Activated naive CD8-positive, alpha-beta T cell treated with anti-CD3 and anti-CD28 coated beads, Interleukin-2, amount 50 U/mL, for 24 hours (primary cell): Measurements from ENCODE around the gene PLCB1.

Experiments
- ATAC-seq: fragments of 150-1000 bp; cut with Tn5 transposase; one replicate; pipeline ENCODE4 v1.10.0; 2021
- DNase-seq: peaks from one replicate; pipeline ENCODE4 v3.0.0; 2021
- H3K27ac Mint-ChIP-seq: one replicate; pipeline ENCODE4 v1.8.0; 2021; ENCODE audit warnings: mild to moderate bottlenecking, mixed read lengths
- H3K27me3 Mint-ChIP-seq: one replicate; pipeline ENCODE4 v1.8.0; 2021; ENCODE audit warnings: mixed read lengths
- H3K36me3 Mint-ChIP-seq: one replicate; pipeline ENCODE4 v1.8.0; 2021; ENCODE audit warnings: low read depth, mixed read lengths
- H3K4me1 Mint-ChIP-seq: one replicate; pipeline ENCODE4 v1.8.0; 2021; ENCODE audit warnings: mixed read lengths
- H3K4me3 Mint-ChIP-seq: one replicate; pipeline ENCODE4 v1.8.0; 2021; ENCODE audit warnings: mild to moderate bottlenecking, moderate library complexity, mixed read lengths
- H3K9me3 Mint-ChIP-seq: one replicate; pipeline ENCODE4 v1.8.0; 2021; ENCODE audit warnings: mixed read lengths

The PLCB1 gene

DNA sequence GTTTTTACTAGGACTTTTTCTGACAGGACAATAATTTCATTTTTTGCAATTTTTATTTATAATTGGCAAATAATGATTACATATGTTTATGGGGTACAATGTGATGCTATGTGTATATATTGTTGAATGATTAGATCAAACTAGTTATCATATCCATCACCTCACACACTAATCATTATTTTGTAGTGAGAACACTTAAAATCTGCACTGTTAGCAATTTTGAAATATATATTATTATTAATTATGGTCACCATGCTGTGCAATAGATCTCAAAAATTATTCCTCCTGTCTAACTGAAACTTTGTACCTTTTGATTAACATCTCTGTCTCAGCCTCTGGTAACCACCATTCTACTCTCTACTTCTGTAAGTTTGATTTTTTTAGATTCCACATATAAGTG is 378.7 kb downstream of the PLCB1 start:
- Mint-ChIP-seq H3K27me3 (no peaks in the 10 kb centered on the region), H3K36me3 (no peaks in the 10 kb centered on the region), H3K27ac (no peak overlapping the region), H3K9me3 (peaks cover 4% of the 10 kb centered on the region), H3K4me1 (no peaks in the 10 kb centered on the region), H3K4me3 (no peak overlapping the region)
- DNase-seq (no peak), ATAC-seq (no peak)

DNA sequence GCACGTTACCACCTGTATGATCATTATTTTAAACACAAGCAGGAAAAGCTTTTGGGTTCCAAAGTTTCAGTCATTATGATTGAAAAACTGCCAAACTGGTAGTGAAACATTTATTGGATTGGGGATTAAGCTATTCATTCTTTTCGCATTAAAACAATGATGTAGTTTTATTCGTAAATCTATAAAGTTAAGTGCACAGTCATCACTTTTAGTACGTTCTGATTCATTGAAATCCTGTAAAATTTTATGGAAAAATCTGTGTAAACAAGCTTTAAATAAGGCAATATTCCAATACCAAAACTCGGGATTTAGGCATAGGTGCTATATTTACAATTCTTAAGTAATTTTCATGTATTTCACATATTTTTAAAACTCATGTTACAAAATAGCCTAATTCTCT is 379.9 kb downstream of the PLCB1 start:
- H3K27me3 Mint-ChIP-seq = no peaks in the 10 kb centered on the region
- H3K4me1 Mint-ChIP-seq = no peaks in the 10 kb centered on the region
- no peak overlapping the region for H3K4me3 Mint-ChIP-seq
- H3K27ac Mint-ChIP-seq = no peak overlapping the region
- ATAC-seq = no peak
- H3K36me3 Mint-ChIP-seq = no peaks in the 10 kb centered on the region
- H3K9me3 Mint-ChIP-seq = peaks cover 4% of the 10 kb centered on the region
- no peak for DNase-seq

DNA sequence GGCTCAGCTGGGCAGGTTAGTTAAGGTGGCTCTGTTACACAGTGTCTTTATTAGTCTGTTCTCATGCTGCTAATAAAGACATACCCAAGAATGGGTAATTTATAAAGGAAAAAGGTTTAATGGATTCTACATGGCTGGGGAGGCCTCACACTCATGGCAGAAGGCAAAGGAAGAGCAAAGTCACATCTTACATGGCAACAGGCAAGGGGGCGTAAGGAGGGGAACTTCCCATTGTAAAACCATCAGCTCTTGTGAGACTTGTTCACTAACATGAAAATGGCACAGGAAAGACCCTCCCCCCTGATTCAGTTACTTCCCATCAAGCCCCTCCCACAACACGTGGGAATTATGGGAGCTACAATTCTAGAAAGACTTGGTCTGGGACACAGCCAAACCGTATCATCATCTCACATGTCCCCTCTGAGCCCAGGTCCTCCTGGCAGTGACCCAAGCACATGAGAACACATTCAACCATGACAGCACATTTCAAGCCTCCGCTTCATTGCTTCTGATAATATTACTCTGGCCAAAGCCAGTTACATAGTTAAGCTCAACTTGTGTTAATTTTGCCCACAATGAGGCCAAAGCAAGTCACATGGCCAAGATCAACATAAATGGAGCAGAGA is 383.9 kb downstream of the PLCB1 start:
- Mint-ChIP-seq H3K4me1 (peaks cover 4% of the 10 kb centered on the region), H3K9me3 (no peaks in the 10 kb centered on the region), H3K27me3 (no peaks in the 10 kb centered on the region), H3K27ac (no peak overlapping the region), H3K4me3 (no peak overlapping the region), H3K36me3 (no peaks in the 10 kb centered on the region)
- DNase-seq (no peak), ATAC-seq (no peak)

DNA sequence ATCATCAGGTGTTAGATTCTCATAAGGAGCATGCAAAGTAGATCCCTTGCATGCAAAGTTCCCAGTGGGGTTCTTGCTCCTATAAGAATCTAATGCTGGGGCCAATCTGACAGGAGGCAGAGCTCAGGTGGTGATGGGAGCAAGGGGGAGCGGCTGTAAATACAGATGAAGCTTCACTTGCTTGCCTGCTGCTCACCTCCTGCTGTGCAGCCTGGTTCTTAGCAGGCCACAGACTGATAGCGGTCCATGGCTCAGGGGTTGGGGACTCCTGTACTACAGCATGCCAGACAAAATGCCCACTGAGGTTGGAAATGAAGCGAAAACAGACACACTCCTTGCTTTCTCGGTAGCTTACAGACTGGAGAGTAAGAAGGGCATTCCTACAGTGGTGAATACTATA is 386.8 kb downstream of the PLCB1 start:
- Mint-ChIP-seq H3K27ac (no peak overlapping the region), H3K4me1 (peaks cover 4% of the 10 kb centered on the region), H3K4me3 (no peak overlapping the region), H3K9me3 (no peaks in the 10 kb centered on the region), H3K36me3 (no peaks in the 10 kb centered on the region), H3K27me3 (no peaks in the 10 kb centered on the region)
- ATAC-seq (no peak), DNase-seq (no peak)

DNA sequence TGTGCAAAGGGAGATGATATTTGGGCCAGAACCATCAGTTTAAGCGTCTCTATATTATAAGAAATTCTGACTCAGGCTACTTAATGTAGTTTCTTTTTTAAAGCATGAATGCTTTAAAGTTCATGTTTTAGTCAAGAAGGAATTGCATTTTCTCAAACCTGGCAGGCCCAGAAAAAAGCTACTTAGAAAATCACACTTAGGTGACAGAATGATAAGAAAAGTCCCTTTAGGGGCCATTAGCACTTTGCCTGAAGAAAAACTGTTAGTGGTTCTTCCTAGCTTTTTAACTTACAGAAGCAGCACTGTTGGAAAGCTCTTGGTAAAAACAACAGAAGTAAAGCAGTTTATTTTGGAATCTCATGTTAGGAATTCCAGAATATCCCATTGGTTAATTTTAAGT is 387.8 kb downstream of the PLCB1 start:
- Mint-ChIP-seq H3K9me3 (no peaks in the 10 kb centered on the region), H3K27ac (no peak overlapping the region), H3K4me3 (no peak overlapping the region), H3K27me3 (no peaks in the 10 kb centered on the region), H3K4me1 (peaks cover 4% of the 10 kb centered on the region), H3K36me3 (no peaks in the 10 kb centered on the region)
- DNase-seq (no peak), ATAC-seq (no peak)

DNA sequence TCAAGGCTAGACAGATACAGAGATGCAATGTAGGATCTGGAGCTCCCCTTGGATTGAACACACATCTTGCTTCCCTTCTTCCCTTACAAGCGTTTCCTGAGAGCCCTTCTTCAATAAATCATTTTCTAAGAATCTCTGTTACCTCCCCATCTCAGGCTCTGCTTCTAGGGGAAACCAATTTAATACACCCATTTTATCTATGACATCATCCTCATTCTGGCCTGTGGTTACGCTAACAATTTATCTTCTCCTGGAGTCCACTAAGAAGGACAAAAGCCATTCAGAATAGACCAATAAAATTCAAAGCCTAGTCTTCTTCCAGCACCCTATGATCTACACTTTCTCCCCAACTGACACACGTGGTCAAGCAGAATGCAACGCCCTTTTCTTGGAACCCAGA is 390.1 kb downstream of the PLCB1 start:
- Mint-ChIP-seq H3K27me3 (no peaks in the 10 kb centered on the region), H3K36me3 (no peaks in the 10 kb centered on the region), H3K27ac (no peak overlapping the region), H3K4me3 (no peak overlapping the region), H3K9me3 (no peaks in the 10 kb centered on the region), H3K4me1 (peaks cover 4% of the 10 kb centered on the region)
- DNase-seq (no peak), ATAC-seq (no peak)

DNA sequence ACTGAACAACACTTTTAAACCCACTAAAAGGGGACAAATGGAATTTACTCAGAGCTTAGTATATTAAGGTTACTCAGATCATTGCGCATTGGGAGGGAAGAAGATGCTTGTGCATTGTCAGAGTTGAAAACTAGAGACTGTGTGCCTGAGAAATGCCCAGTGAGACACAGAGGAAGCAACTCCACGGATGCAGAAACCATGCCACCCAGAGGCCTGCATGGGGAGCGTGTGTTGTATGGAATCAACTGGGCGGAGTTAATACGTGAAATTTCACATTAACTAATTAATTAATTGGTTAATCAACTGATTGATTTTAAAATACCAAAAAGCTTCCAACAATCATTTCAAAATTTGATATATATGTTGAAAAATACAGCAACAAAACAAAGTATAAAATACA is 391.6 kb downstream of the PLCB1 start:
- ATAC-seq (no peak), DNase-seq (no peak)
- Mint-ChIP-seq H3K27ac (no peak overlapping the region), H3K4me3 (no peak overlapping the region), H3K9me3 (no peaks in the 10 kb centered on the region), H3K27me3 (no peaks in the 10 kb centered on the region), H3K4me1 (peaks cover 7% of the 10 kb centered on the region), H3K36me3 (no peaks in the 10 kb centered on the region)

DNA sequence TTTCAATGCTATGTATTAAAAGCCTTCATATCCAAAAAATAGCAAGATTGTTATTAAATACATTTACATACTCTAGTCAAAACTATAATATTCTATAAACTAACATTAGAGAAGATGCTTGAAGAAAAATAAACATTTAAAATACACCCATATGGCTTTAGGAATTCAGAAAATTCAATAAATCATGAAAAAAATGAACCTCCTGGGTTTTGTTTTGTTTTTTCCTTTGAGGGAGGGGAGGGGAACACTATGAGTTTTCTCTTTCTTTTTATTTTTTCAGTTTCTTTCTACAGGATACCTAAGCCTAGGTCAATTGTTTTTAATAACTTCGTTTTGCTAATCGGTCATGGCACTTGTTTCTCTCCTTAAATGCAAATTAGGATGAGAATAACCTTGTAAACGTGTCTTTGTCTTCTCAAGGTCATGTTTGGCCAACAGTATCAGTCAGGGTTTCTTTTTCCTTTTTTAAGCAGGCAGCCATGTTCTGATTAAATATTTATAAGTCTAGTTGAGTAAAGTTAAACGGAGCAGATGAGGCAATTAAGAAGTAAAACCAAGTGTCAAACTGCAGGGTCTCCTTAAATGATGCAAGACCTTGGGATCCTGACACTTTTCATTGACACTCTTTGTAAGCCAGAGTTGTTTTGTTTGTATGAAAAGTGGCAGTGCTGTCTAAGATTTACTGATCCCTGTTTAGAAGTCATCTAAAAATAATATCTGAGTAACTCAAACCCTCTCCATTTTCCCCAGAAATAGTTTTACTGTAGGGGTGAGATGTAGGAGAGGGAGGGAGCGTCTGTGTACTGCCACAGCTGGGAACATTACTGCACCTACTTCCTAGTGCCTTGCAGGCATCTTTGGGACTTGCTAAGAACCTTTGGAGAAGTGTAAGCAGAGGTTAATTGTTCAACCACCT is 392.3 kb downstream of the PLCB1 start:
- Mint-ChIP-seq H3K27ac (no peak overlapping the region), H3K36me3 (no peaks in the 10 kb centered on the region), H3K4me1 (peaks cover 3% of the 10 kb centered on the region), H3K9me3 (no peaks in the 10 kb centered on the region), H3K27me3 (no peaks in the 10 kb centered on the region), H3K4me3 (no peak overlapping the region)
- DNase-seq (no peak), ATAC-seq (no peak)

DNA sequence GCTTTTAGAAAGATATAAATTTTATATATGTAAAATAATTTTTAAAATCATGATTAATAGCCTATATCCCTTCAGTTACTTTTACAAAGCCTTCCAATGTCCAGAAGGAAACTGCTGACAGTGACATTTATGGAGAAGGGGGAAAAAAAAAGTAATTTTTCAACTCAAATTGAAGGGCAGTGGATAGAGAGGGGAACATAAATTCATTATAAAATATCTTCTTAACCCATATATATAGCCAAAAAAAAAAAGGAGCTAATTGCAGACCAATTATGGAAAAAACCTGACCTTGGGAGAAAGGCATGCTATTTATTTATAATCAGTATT is 392.9 kb downstream of the PLCB1 start:
- H3K36me3 Mint-ChIP-seq = no peaks in the 10 kb centered on the region
- peaks cover 3% of the 10 kb centered on the region for H3K4me1 Mint-ChIP-seq

DNA sequence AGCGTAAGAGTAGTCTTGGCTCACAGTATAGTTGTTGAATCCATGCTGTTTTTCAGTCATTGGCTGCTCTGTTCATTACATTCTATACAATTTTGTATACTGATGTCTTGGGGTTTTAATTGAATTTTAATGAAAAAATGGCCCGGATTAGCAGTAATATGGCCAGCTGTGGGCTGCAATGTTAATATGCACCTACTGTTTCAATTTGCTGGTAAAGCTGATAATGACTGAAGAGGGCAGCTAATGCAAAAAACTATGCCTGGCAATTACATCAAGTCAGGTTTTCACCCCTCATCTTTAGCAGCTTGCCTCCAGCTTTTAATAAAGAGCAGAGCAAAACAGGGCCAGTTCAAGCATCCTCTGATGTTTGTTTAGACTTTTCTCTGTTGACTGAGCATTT is 394.5 kb downstream of the PLCB1 start:
- Mint-ChIP-seq H3K27ac (no peak overlapping the region), H3K36me3 (no peaks in the 10 kb centered on the region)
- DNase-seq = no peak

More for the DNA sequence above, 392.9 kb downstream of the PLCB1 start:
- ATAC-seq (no peak), DNase-seq (no peak)
- Mint-ChIP-seq H3K27ac (no peak overlapping the region), H3K9me3 (no peaks in the 10 kb centered on the region), H3K4me3 (no peak overlapping the region), H3K27me3 (no peaks in the 10 kb centered on the region)

DNA sequence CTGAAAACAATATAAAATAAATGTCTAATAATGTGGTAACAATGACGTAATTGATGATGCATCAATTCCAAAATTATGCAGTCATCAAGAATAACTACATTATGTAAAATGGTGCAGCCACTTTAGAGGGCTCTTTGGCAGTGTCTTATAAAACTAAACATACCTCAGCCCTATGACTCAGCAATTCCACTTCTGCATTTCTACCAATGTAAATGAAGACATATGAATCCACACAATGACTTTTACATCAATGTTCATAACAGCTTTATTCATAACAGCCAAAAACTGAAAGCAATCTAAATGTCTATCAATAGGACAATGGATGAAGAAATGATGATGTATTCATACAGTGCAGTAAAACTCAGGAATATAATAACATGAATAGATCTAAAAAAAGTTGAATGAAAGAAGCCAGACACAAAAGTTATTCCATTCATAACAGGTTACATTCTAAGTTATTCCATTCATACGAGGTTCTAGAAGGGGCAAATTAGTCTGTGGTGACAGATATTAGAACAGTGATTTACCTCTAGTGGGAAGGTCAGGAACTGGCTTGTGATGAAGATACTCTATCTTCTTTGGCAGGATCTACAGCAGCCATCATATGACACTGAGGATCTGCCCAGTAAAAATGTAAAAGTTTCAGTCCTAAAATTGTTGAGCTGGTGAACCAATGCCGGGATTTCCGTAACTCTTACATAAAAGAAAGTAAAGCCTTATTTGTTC is 396.1 kb downstream of the PLCB1 start:
- H3K27me3 Mint-ChIP-seq = peaks cover 2% of the 10 kb centered on the region
- no peak overlapping the region for H3K27ac Mint-ChIP-seq
- ATAC-seq (no peak), DNase-seq (no peak)
- no peak overlapping the region for H3K4me3 Mint-ChIP-seq
- H3K9me3 Mint-ChIP-seq = no peaks in the 10 kb centered on the region
- peaks cover 3% of the 10 kb centered on the region for H3K4me1 Mint-ChIP-seq
- H3K36me3 Mint-ChIP-seq = no peaks in the 10 kb centered on the region

More for the DNA sequence above, 394.5 kb downstream of the PLCB1 start:
- Mint-ChIP-seq H3K4me1 (peaks cover 3% of the 10 kb centered on the region), H3K27me3 (no peaks in the 10 kb centered on the region), H3K4me3 (no peak overlapping the region), H3K9me3 (no peaks in the 10 kb centered on the region)
- ATAC-seq = no peak

DNA sequence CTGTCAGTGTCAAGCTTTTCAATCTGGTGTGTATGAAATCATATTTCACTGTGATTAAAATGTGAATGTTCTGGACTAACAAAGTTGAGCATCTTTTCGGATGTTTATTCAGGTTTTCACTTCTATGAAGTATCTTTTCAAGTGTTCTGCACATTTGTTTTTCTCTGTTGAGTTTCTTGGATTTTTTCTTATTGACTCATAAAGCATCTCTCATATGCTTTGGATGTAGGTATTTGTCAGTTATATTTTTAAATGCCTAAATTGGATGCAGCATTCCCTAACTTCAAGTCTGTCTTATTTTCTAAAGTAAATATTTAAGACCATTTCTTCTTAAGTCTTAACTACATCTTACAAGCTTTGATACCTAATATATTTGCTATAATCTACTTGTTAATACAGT is 398.0 kb downstream of the PLCB1 start:
- Mint-ChIP-seq H3K4me3 (no peak overlapping the region), H3K27me3 (peaks cover 2% of the 10 kb centered on the region), H3K36me3 (no peaks in the 10 kb centered on the region), H3K9me3 (no peaks in the 10 kb centered on the region), H3K4me1 (peaks cover 3% of the 10 kb centered on the region), H3K27ac (no peak overlapping the region)
- ATAC-seq (no peak), DNase-seq (no peak)

DNA sequence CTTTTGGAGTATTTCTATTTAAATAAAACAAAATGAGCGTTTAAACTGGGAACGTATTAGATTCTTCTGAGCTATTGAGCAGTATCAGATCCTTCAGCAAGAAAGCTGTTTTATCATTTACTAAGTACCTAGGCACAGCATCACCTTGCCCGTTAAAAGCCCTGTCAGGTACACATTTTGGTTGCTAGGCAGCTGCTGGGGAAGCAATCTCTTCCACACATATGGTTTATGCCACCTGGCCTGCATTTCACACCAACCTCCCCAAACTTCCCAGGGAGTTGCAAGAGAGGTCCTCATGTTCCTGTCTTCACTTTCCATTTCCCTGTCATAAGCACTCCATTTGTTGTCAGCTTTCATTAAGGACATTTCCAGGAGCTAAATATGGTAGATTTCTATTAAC is 400.1 kb downstream of the PLCB1 start:
- H3K4me3 Mint-ChIP-seq = no peak overlapping the region
- H3K27me3 Mint-ChIP-seq = peaks cover 2% of the 10 kb centered on the region
- peaks cover 8% of the 10 kb centered on the region for H3K4me1 Mint-ChIP-seq
- ATAC-seq = no peak
- no peak for DNase-seq
- H3K9me3 Mint-ChIP-seq = no peaks in the 10 kb centered on the region
- no peak overlapping the region for H3K27ac Mint-ChIP-seq
- H3K36me3 Mint-ChIP-seq = no peaks in the 10 kb centered on the region

DNA sequence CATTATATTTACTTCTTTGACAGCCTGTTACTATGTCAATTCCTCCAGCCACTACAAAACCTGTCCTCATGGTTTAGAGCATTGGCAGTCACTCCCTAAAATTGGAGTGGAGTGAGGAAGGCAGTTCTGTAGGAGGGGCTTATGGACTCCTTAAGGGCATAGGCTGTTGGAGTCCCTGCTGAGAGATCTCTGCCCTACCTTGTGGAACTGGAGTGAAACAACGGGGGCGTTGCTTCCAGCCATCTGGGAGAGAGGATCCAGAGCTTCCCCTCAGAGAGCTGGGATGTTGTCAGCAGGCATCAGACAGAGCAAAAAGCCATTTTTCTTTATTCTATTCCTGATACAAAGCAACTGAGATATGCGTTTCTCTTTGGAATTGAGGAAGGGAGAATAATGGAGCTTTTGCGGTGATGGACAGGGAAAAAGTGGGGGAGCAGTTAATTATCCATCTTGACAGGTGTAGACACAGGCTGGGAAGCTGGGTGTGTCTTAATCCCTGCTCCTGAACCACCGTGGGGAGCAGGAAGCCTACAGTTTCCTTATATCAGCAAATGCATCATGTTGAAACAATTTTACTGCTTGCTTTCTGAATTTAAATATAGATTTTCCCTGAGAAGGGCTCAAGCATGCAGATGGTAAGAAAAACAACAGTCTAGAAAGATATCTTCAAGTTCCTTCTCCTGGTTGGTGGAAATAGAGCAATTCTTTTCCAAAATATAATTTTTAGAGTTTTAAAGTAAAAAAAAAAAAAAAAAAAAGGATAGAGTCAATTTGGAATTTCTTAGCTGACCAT is 402.5 kb downstream of the PLCB1 start:
- DNase-seq (no peak), ATAC-seq (no peak)
- peaks cover 5% of the 10 kb centered on the region for H3K4me1 Mint-ChIP-seq
- no peaks in the 10 kb centered on the region for H3K36me3 Mint-ChIP-seq
- no peaks in the 10 kb centered on the region for H3K9me3 Mint-ChIP-seq
- H3K27ac Mint-ChIP-seq = no peak overlapping the region
- peaks cover 2% of the 10 kb centered on the region for H3K27me3 Mint-ChIP-seq
- no peak overlapping the region for H3K4me3 Mint-ChIP-seq
